ENCODE data around the gene GALNT14. TPM values are rescaled to one million over a fixed set of nuclear protein-coding genes. Genes with fewer than 3 reads are reported as not detected.

Gene GALNT14
- total and polyA plus RNA-seq, 10 of the 15 experiments (the other 5 are each of a cell fraction or from before 2014, with no cell fraction given): 3.7 to 17.8 (median 6.0) TPM

DNA sequence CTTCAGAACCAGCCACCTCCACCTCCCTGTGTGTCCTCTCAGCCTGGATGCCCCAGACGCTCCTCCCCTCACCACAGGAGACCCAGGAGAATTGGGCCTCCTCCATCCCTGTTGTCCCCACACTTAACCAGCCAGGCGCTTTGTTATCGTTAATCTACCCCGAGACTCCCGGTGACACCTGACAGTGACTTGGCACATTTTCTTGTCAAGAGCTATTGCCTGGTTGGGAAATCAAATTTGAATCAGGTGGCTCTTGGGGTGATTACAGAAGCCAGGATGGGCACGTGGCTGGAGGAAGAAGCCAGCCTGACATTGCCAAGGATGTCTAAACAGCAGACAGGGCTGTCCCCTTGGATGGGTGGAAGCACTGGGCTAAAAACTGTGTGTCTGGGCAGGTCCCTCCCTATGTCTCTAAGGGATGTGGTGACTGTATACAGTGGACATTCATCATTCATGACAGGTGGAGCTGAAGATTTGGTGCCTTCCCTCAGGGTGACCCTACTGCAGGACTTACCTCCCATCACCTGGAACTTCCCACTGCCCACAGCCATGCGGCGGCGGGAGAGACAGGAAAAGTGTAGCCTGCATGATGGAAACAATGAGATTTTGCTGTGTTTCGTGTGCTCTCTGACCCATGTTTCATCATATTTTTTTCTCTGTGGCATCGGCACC lies 173.8 kb downstream of the GALNT14 start (continued):
- TF ChIP-seq CUX1 (IDR thresholded peaks at IDR 0.05; ENCODE audit: insufficient replicate concordance, low read depth, low read length) (no peak), SREBF2 (IDR thresholded peaks at IDR 0.05; ENCODE audit: low read length) (no peak)

DNA sequence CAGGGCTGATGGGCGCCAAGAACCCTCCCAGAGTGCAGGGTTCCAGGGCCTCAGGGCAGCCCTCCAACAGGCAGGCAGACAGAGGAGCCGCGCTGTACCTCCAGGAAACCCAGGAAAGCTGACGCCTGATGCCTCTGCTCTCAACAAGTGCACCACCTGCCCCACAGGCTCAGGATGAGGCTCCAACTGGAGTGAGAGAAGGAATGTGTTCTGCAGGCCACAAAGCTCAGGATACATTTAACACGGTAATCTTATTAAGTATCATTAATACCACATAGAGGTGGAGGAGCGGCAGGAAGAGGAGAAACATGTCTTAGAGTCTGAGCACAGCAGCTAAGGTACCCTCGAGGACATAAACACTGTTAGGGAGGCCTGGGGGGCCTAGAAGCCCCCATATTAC lies 175.1 kb downstream of the GALNT14 start:
- no peaks in the 10 kb centered on the region for H3K9me3 ChIP-seq (replicated peaks; ENCODE audit: control insufficient read depth, insufficient read depth, low read length)
- H3K27me3 ChIP-seq (replicated peaks in 1 of 2; ENCODE audit: control insufficient read depth in 2 of 2, insufficient read depth in 2 of 2, low read length in 1 of 2): no peaks in the 10 kb centered on the region; a peak in 2 of 4 replicates
- H3K4me2 ChIP-seq (ENCODE audit: control insufficient read depth, insufficient read depth): no peak overlapping the region
- H3K9ac ChIP-seq (ENCODE audit: control insufficient read depth, insufficient read depth, low read length): no peak overlapping the region
- ATAC-seq: no peak
- no peak overlapping the region for H2AFZ ChIP-seq (ENCODE audit: control insufficient read depth, low read depth, low read length)
- in situ Hi-C loops (cut with MboI): no loop called here
- no peaks in the 10 kb centered on the region for H3K79me2 ChIP-seq (ENCODE audit: control insufficient read depth, insufficient read depth, low read length)
- ChIA-PET RAD21 (ENCODE audit: unreplicated experiment) (no interaction called here), CTCF (no interaction called here), POLR2A (no interaction called here), SMC1A (ENCODE audit: uncharacterized antibody, unreplicated experiment) (no interaction called here)
- DNase-seq (ENCODE audit: low read depth, low spot score): no peak
- H3K4me3 ChIP-seq: no peak overlapping the region
- intact Hi-C loops (cut with micrococcal nuclease; ENCODE audit: unreplicated experiment): no loop called here
- BruUV-seq (replicated peaks): no TSS peak
- FAIRE-seq: no peak
- no peaks in the 10 kb centered on the region for H3K4me1 ChIP-seq (ENCODE audit: control insufficient read depth, insufficient read depth, low read length)
- WGBS (ENCODE audit: insufficient coverage, insufficient replicate concordance, low lambda C conversion rate, missing lambda C conversion rate): 38% methylated on average over 7 of the region's 7 CpGs
- H3K36me3 ChIP-seq (ENCODE audit: control insufficient read depth in 2 of 2, insufficient read depth in 2 of 2, low read length in 1 of 2): no peaks in the 10 kb centered on the region; a peak in 2 of 4 replicates
- H3K27ac ChIP-seq (ENCODE audit: control insufficient read depth, insufficient read depth): no peak overlapping the region
- H4K20me1 ChIP-seq (ENCODE audit: control insufficient read depth, insufficient read depth): no peaks in the 10 kb centered on the region
- TF ChIP-seq SRF (IDR thresholded peaks at IDR 0.05; ENCODE audit: low read depth in 2 of 2, low read length in 2 of 2): no peak
- no peak for TF ChIP-seq POLR2AphosphoS2 (IDR thresholded peaks at IDR 0.05; ENCODE audit: low read depth, low read length)
- TF ChIP-seq BACH1 (IDR thresholded peaks at IDR 0.05; ENCODE audit: borderline replicate concordance): no peak
- no peak for TF ChIP-seq NR2C2 (IDR thresholded peaks at IDR 0.05; ENCODE audit: borderline replicate concordance, control insufficient read depth, insufficient read length, low read depth)
- TF ChIP-seq, protein P1, sequence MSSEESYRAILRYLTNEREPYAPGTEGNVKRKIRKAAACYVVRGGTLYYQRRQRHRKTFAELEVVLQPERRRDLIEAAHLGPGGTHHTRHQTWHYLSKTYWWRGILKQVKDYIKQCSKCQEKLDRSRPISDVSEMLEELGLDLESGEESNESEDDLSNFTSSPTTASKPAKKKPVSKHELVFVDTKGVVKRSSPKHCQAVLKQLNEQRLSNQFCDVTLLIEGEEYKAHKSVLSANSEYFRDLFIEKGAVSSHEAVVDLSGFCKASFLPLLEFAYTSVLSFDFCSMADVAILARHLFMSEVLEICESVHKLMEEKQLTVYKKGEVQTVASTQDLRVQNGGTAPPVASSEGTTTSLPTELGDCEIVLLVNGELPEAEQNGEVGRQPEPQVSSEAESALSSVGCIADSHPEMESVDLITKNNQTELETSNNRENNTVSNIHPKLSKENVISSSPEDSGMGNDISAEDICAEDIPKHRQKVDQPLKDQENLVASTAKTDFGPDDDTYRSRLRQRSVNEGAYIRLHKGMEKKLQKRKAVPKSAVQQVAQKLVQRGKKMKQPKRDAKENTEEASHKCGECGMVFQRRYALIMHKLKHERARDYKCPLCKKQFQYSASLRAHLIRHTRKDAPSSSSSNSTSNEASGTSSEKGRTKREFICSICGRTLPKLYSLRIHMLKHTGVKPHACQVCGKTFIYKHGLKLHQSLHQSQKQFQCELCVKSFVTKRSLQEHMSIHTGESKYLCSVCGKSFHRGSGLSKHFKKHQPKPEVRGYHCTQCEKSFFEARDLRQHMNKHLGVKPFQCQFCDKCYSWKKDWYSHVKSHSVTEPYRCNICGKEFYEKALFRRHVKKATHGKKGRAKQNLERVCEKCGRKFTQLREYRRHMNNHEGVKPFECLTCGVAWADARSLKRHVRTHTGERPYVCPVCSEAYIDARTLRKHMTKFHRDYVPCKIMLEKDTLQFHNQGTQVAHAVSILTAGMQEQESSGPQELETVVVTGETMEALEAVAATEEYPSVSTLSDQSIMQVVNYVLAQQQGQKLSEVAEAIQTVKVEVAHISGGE (CRISPR knock-in tag; IDR thresholded peaks at IDR 0.05): no peak
- TF ChIP-seq SMAD1 (IDR thresholded peaks at IDR 0.05; ENCODE audit: low read depth, partially characterized antibody): no peak
- TF ChIP-seq MLLT1 (IDR thresholded peaks at IDR 0.05): no peak
- TF ChIP-seq ZNF384 (IDR thresholded peaks at IDR 0.05; ENCODE audit: borderline replicate concordance, low read depth, low read length): no peak
- TF ChIP-seq HDAC6 (IDR thresholded peaks at IDR 0.05; ENCODE audit: unreplicated experiment): no peak
